ENCODE data around the gene PEF1.

GRCh38 chr1:31602081-31602480 lies 42.6 kb downstream of the PEF1 start:
- no peak for TF ChIP-seq CTCF (IDR thresholded peaks at IDR 0.05)
- no peak for TF ChIP-seq POLR2A (IDR thresholded peaks at IDR 0.05)
- no peak for TF ChIP-seq EP300 (IDR thresholded peaks at IDR 0.05)

Data from ovary (tissue), 3 donors.